Endothelial cell of hepatic sinusoid (primary cell): ENCODE measurements around the gene RNF32.
"Not testable (repeated sequence)": the region's sequence is repeated elsewhere in the genome, so short reads cannot be mapped to it uniquely, and the experiment has no call there.

Experiments used
- in situ Hi-C: cut with HindIII; loops from 2 replicates; pipeline ENCODE4 v1.10.0; 2017; ENCODE audit warnings: low sequenced_read_pairs

Gene RNF32

GRCh38 chr7:156673454-156673853 lies 32.9 kb downstream of the RNF32 start:
- in situ Hi-C loops: no loop called here

GRCh38 chr7:156673902-156674301 lies 33.3 kb downstream of the RNF32 start:
- in situ Hi-C loops: no loop called here

- in situ Hi-C loops: no loop called here
These were observed 35.1 kb downstream of the RNF32 start for GRCh38 chr7:156675721-156676120.

- in situ Hi-C loops: no loop called here
These were observed 35.7 kb downstream of the RNF32 start for GRCh38 chr7:156676263-156676662.

GRCh38 chr7:156677374-156678054 lies 36.9 kb downstream of the RNF32 start:
- in situ Hi-C loops: no loop called here

- in situ Hi-C loops: no loop called here
These were observed 39.7 kb downstream of the RNF32 start for GRCh38 chr7:156680281-156680680.

GRCh38 chr7:156682928-156683327 lies 42.4 kb downstream of the RNF32 start:
- in situ Hi-C loops: no loop called here

- in situ Hi-C loops: no loop called here
These were observed 43.7 kb downstream of the RNF32 start for GRCh38 chr7:156684251-156684650.

GRCh38 chr7:156684661-156685060 lies 44.1 kb downstream of the RNF32 start:
- in situ Hi-C loops: no loop called here

GRCh38 chr7:156691764-156692163 lies 51.2 kb downstream of the RNF32 start:
- in situ Hi-C loops: no loop called here

GRCh38 chr7:156692849-156693248 lies 52.3 kb downstream of the RNF32 start:
- in situ Hi-C loops: no loop called here

GRCh38 chr7:156693627-156694026 lies 53.1 kb downstream of the RNF32 start:
- in situ Hi-C loops: no loop called here

- in situ Hi-C loops: not testable (repeated sequence)
These were observed 56.7 kb downstream of the RNF32 start for GRCh38 chr7:156697283-156697682.

- in situ Hi-C loops: not testable (repeated sequence)
These were observed 57.9 kb downstream of the RNF32 start for GRCh38 chr7:156698512-156698911.

- in situ Hi-C loops: not testable (repeated sequence)
These were observed 61.2 kb downstream of the RNF32 start for GRCh38 chr7:156701787-156702186.

- in situ Hi-C loops: no loop called here
These were observed 61.8 kb downstream of the RNF32 start for GRCh38 chr7:156702399-156702798.

- in situ Hi-C loops: no loop called here
These were observed 62.6 kb downstream of the RNF32 start for GRCh38 chr7:156703209-156703608.

GRCh38 chr7:156703773-156704482 lies 63.4 kb downstream of the RNF32 start:
- in situ Hi-C loops: no loop called here

- in situ Hi-C loops: no loop called here
These were observed 81.7 kb downstream of the RNF32 start for GRCh38 chr7:156722043-156722826.

GRCh38 chr7:156725073-156725472 lies 84.5 kb downstream of the RNF32 start:
- in situ Hi-C loops: no loop called here

- in situ Hi-C loops: no loop called here
These were observed 85.4 kb downstream of the RNF32 start for GRCh38 chr7:156725936-156726335.
